ENCODE results near the gene UGT2B15.
"Not testable (repeated sequence)": the region's sequence is repeated elsewhere in the genome, so short reads cannot be mapped to it uniquely, and the experiment has no call there.

GRCh38 chr4:68656445-68656973, 13.9 kb downstream of the UGT2B15 start:
- TF ChIP-seq CTCF (optimal IDR thresholded peaks at IDR 0.05 in 1 of 3, IDR thresholded peaks at IDR 0.05 in 1 of 3, conservative IDR thresholded peaks at IDR 0.05 in 1 of 3; ENCODE audit: extremely low read depth in 1 of 3, insufficient read depth in 2 of 3, low read length in 3 of 3); EZH2 (IDR thresholded peaks at IDR 0.05; ENCODE audit: low read length): not testable (repeated sequence)
